HEK293 (cell line): ENCODE data around the gene SLC15A4.

Experiments
- GLIS2 ChIP-seq: fragments of 450-650 bp; formaldehyde crosslinking; IDR thresholded peaks from 2 replicates; pipeline ENCODE4 v1.5.1; 2016; ENCODE audit warnings: missing biosample characterization, missing genetic modification characterization
- KLF7 ChIP-seq: fragments of 450-650 bp; formaldehyde crosslinking; IDR thresholded peaks from 2 replicates; pipeline ENCODE4 v1.5.1; 2016; ENCODE audit warnings: missing biosample characterization, missing genetic modification characterization, borderline replicate concordance
- KLF9 ChIP-seq: fragments of 450-650 bp; formaldehyde crosslinking; IDR thresholded peaks from 2 replicates; pipeline ENCODE4 v1.5.1; 2016; ENCODE audit warnings: missing biosample characterization, missing genetic modification characterization, low read depth
- MEIS1 ChIP-seq: sonication (generic); formaldehyde crosslinking; IDR thresholded peaks from 2 replicates; pipeline ENCODE4 v1.8.1; 2022; ENCODE audit warnings: missing genetic modification reagents, mild to moderate bottlenecking, borderline replicate concordance
- MZF1 ChIP-seq: fragments of 450-650 bp; formaldehyde crosslinking; IDR thresholded peaks from 2 replicates; pipeline ENCODE4 v1.5.1; 2017; ENCODE audit warnings: missing biosample characterization, missing genetic modification characterization, borderline replicate concordance
- PBX3 ChIP-seq: sonication (generic); formaldehyde crosslinking; IDR thresholded peaks from 2 replicates; pipeline ENCODE4 v1.8.1; 2022; ENCODE audit warnings: mild to moderate bottlenecking, moderate library complexity, missing genetic modification reagents
- ZNF133 ChIP-seq: fragments of 450-650 bp; formaldehyde crosslinking; IDR thresholded peaks from 2 replicates; pipeline ENCODE4 v1.5.1; 2016; ENCODE audit warnings: missing biosample characterization, missing genetic modification characterization
- ZNF16 ChIP-seq: fragments of 450-650 bp; formaldehyde crosslinking; IDR thresholded peaks from 2 replicates; pipeline ENCODE4 v1.5.1; 2016; ENCODE audit warnings: low read depth, missing biosample characterization, missing genetic modification characterization
- ZNF18 ChIP-seq: fragments of 450-650 bp; formaldehyde crosslinking; IDR thresholded peaks from 2 replicates; pipeline ENCODE4 v1.5.1; 2016; ENCODE audit warnings: missing biosample characterization, missing genetic modification characterization
- ZNF239 ChIP-seq: fragments of 450-650 bp; formaldehyde crosslinking; IDR thresholded peaks from 2 replicates; pipeline ENCODE4 v1.5.1; 2016; ENCODE audit warnings: missing biosample characterization, missing genetic modification characterization
- ZNF266 ChIP-seq: fragments of 450-650 bp; formaldehyde crosslinking; IDR thresholded peaks from 2 replicates; pipeline ENCODE4 v1.5.1; 2016; ENCODE audit warnings: missing biosample characterization, missing genetic modification characterization, low read depth
- ZNF280D ChIP-seq: fragments of 450-650 bp; formaldehyde crosslinking; IDR thresholded peaks from 2 replicates; pipeline ENCODE4 v1.5.1; 2016; ENCODE audit warnings: missing biosample characterization, missing genetic modification characterization
- ZNF366 ChIP-seq: fragments of 450-650 bp; formaldehyde crosslinking; conservative IDR thresholded peaks from 2 replicates; pipeline ENCODE4 v1.5.1; 2016; ENCODE audit warnings: missing biosample characterization, missing genetic modification characterization
- ZNF394 ChIP-seq: fragments of 450-650 bp; formaldehyde crosslinking; IDR thresholded peaks from 2 replicates; pipeline ENCODE4 v1.5.1; 2016; ENCODE audit warnings: missing biosample characterization, missing genetic modification characterization, mild to moderate bottlenecking, moderate library complexity, borderline replicate concordance
- ZNF416 ChIP-seq: fragments of 450-650 bp; formaldehyde crosslinking; IDR thresholded peaks from 2 replicates; pipeline ENCODE4 v1.5.1; 2016; ENCODE audit warnings: missing biosample characterization, missing genetic modification characterization
- ZNF548 ChIP-seq: fragments of 450-650 bp; formaldehyde crosslinking; IDR thresholded peaks from 2 replicates; pipeline ENCODE4 v1.5.1; 2016; ENCODE audit warnings: missing biosample characterization, missing genetic modification characterization
- ZNF624 ChIP-seq: fragments of 450-650 bp; formaldehyde crosslinking; IDR thresholded peaks from 2 replicates; pipeline ENCODE4 v1.5.1; 2017; ENCODE audit warnings: missing biosample characterization, missing genetic modification characterization
- ZNF626 ChIP-seq: fragments of 450-650 bp; sonication (Bioruptor Pico); formaldehyde crosslinking; IDR thresholded peaks from 2 replicates; pipeline ENCODE4 v1.5.1; 2018; ENCODE audit warnings: missing biosample characterization, missing genetic modification characterization, inconsistent platforms
- ZNF654 ChIP-seq: fragments of 450-650 bp; formaldehyde crosslinking; IDR thresholded peaks from 2 replicates; pipeline ENCODE4 v1.5.1; 2016; ENCODE audit warnings: low read depth, missing biosample characterization, missing genetic modification characterization
- ZNF660 ChIP-seq: fragments of 450-650 bp; IDR thresholded peaks from 2 replicates; pipeline ENCODE4 v1.5.1; 2018; ENCODE audit warnings: missing biosample characterization, mild to moderate bottlenecking, missing genetic modification characterization
- ZNF664 ChIP-seq: fragments of 450-650 bp; formaldehyde crosslinking; IDR thresholded peaks from 2 replicates; pipeline ENCODE4 v1.5.1; 2016; ENCODE audit warnings: missing biosample characterization, missing genetic modification characterization
- ZNF76 ChIP-seq: fragments of 450-650 bp; formaldehyde crosslinking; IDR thresholded peaks from 2 replicates; pipeline ENCODE4; 2016; ENCODE audit warnings: low read depth, missing biosample characterization, missing genetic modification characterization, borderline replicate concordance
- ZNF768 ChIP-seq: fragments of 450-650 bp; formaldehyde crosslinking; IDR thresholded peaks from 2 replicates; pipeline ENCODE4 v1.5.1; 2018; ENCODE audit warnings: missing biosample characterization, mild to moderate bottlenecking, missing genetic modification characterization
- ZNF776 ChIP-seq: fragments of 450-650 bp; formaldehyde crosslinking; IDR thresholded peaks from 2 replicates; pipeline ENCODE4 v1.5.0; 2017; ENCODE audit warnings: missing biosample characterization, missing genetic modification characterization, borderline replicate concordance
- TF ChIP-seq, protein P1 (sequence below): fragments of 450-650 bp; formaldehyde crosslinking; IDR thresholded peaks from 2 replicates; pipeline ENCODE4 v1.5.1; 2016; ENCODE audit warnings: missing biosample characterization, missing genetic modification characterization
- TF ChIP-seq, protein P2 (sequence below): fragments of 450-650 bp; formaldehyde crosslinking; IDR thresholded peaks from 2 replicates; pipeline ENCODE4 v1.5.1; 2016; ENCODE audit warnings: missing biosample characterization, missing genetic modification characterization, low read depth
- TF ChIP-seq, protein P3 (sequence below): fragments of 450-650 bp; formaldehyde crosslinking; IDR thresholded peaks from 2 replicates; pipeline ENCODE4 v1.5.1; 2016; ENCODE audit warnings: missing biosample characterization, missing genetic modification characterization

SLC15A4 gene

GRCh38 chr12:128823916-128824839 lies at the start of gene SLC15A4 (continued):
- peak; percentile 31; the same call in 1 of the 2 replicates for TF ChIP-seq GLIS2 (tag by site-specific recombination)
- no peak for TF ChIP-seq ZNF16 (tag by site-specific recombination)
- TF ChIP-seq ZNF768 (tag by site-specific recombination), result no peak
- peak; percentile 92 for TF ChIP-seq PBX3 (CRISPR knock-in tag)
- no peak for TF ChIP-seq ZNF664 (tag by site-specific recombination)
- TF ChIP-seq ZNF280D (tag by site-specific recombination), result no peak
- no peak for TF ChIP-seq ZNF654 (tag by site-specific recombination)
- TF ChIP-seq ZNF239, result no peak
- TF ChIP-seq ZNF660, result 0 out of 2 replicates have a peak, but pooled peaks have one; percentile 21
- no peak for TF ChIP-seq ZNF776 (tag by site-specific recombination)
- TF ChIP-seq ZNF133, result no peak
- no peak for TF ChIP-seq MZF1 (tag by site-specific recombination)
- TF ChIP-seq ZNF366 (tag by site-specific recombination), result no peak
- no peak for TF ChIP-seq ZNF626 (tag by site-specific recombination)
- TF ChIP-seq, protein P1, sequence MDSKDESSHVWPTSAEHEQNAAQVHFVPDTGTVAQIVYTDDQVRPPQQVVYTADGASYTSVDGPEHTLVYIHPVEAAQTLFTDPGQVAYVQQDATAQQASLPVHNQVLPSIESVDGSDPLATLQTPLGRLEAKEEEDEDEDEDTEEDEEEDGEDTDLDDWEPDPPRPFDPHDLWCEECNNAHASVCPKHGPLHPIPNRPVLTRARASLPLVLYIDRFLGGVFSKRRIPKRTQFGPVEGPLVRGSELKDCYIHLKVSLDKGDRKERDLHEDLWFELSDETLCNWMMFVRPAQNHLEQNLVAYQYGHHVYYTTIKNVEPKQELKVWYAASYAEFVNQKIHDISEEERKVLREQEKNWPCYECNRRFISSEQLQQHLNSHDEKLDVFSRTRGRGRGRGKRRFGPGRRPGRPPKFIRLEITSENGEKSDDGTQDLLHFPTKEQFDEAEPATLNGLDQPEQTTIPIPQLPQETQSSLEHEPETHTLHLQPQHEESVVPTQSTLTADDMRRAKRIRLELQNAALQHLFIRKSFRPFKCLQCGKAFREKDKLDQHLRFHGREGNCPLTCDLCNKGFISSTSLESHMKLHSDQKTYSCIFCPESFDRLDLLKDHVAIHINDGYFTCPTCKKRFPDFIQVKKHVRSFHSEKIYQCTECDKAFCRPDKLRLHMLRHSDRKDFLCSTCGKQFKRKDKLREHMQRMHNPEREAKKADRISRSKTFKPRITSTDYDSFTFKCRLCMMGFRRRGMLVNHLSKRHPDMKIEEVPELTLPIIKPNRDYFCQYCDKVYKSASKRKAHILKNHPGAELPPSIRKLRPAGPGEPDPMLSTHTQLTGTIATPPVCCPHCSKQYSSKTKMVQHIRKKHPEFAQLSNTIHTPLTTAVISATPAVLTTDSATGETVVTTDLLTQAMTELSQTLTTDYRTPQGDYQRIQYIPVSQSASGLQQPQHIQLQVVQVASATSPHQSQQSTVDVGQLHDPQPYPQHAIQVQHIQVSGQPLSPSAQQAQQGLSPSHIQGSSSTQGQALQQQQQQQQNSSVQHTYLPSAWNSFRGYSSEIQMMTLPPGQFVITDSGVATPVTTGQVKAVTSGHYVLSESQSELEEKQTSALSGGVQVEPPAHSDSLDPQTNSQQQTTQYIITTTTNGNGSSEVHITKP, result no peak
- no peak for TF ChIP-seq ZNF18 (tag by site-specific recombination)
- peak; percentile 46 for TF ChIP-seq KLF9 (tag by site-specific recombination)
- no peak for TF ChIP-seq ZNF548 (tag by site-specific recombination)
- TF ChIP-seq ZNF416 (tag by site-specific recombination), result no peak
- no peak for TF ChIP-seq ZNF624 (tag by site-specific recombination)
- TF ChIP-seq ZNF76 (tag by site-specific recombination), result peak; percentile 61
- TF ChIP-seq, protein P2, sequence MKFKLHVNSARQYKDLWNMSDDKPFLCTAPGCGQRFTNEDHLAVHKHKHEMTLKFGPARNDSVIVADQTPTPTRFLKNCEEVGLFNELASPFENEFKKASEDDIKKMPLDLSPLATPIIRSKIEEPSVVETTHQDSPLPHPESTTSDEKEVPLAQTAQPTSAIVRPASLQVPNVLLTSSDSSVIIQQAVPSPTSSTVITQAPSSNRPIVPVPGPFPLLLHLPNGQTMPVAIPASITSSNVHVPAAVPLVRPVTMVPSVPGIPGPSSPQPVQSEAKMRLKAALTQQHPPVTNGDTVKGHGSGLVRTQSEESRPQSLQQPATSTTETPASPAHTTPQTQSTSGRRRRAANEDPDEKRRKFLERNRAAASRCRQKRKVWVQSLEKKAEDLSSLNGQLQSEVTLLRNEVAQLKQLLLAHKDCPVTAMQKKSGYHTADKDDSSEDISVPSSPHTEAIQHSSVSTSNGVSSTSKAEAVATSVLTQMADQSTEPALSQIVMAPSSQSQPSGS, result no peak
- peak; percentile 98 for TF ChIP-seq KLF7
- TF ChIP-seq ZNF394 (tag by site-specific recombination), result peak; percentile 15; the same call in 1 of the 2 replicates
- no peak for TF ChIP-seq MEIS1
- TF ChIP-seq ZNF266 (tag by site-specific recombination), result no peak
- TF ChIP-seq, protein P3, sequence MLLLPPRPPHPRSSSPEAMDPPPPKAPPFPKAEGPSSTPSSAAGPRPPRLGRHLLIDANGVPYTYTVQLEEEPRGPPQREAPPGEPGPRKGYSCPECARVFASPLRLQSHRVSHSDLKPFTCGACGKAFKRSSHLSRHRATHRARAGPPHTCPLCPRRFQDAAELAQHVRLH (tag by site-specific recombination), result 0 out of 2 replicates have a peak, but pooled peaks have one; percentile 29
